ENCODE data around the gene ASB2. TPM values are rescaled to one million over a fixed set of nuclear protein-coding genes. Genes with fewer than 3 reads are reported as not detected.

The ASB2 gene
- total RNA-seq, 1 experiment from 2014 or later = 0.35 TPM

DNA sequence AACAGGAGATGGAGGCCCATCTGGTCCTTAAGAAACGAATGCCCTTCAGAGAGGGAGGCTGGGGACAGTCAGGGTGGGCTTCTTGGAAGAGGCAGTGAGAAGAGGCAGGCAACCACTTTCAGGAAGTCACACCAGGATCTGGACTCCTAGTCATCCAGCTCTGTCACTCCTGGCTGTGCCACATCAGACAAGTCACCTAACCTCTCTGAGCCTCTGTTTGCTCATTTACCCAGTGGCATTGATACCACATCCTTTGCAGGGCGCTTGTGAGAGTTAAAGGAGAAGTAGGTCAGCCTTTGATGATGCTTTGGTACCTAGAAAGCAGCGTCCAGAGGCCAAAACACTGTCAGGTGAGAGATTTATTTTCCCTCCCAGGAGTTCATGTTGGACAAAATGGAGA is 31.9 kb upstream of the ASB2 start:
- Histone ChIP-seq H3T11ph (ENCODE audit: low read length) (no peak overlapping the region), H3K4me2 (ENCODE audit: insufficient read depth, insufficient read length, low read length) (no peak overlapping the region), H3K23me2 (ENCODE audit: insufficient read length, low read depth, low read length, poor library complexity, severe bottlenecking) (no peaks in the 10 kb centered on the region), H3K4ac (ENCODE audit: low read depth, low read length) (no peak overlapping the region), H4K5ac (ENCODE audit: insufficient read length, low read depth, low read length) (no peak overlapping the region), H3K23ac (ENCODE audit: insufficient read length, low read depth, low read length) (no peak overlapping the region), H3K79me2 (ENCODE audit: insufficient read depth, low read length) (no peaks in the 10 kb centered on the region), H3K9ac (ENCODE audit: extremely low read depth, insufficient read length, low read length) (no peak overlapping the region), H2AFZ (ENCODE audit: low read length) (no peak overlapping the region), H3K56ac (ENCODE audit: insufficient read length, low read depth, low read length) (no peak overlapping the region), H2BK20ac (ENCODE audit: low read depth, low read length, poor library complexity, severe bottlenecking) (no peak overlapping the region), H2AK5ac (ENCODE audit: insufficient read length, low read length) (no peak overlapping the region), H4K8ac (replicated peaks; ENCODE audit: insufficient read length, low read depth, low read length) (no peak overlapping the region), H2BK5ac (ENCODE audit: insufficient read length, low read length) (no peak overlapping the region), H3K14ac (ENCODE audit: insufficient read depth, low read length) (no peak overlapping the region), H3K27ac (ENCODE audit: insufficient read length, low read depth, low read length) (no peak overlapping the region), H3K4me1 (ENCODE audit: insufficient read depth, low read length) (no peaks in the 10 kb centered on the region), H4K91ac (ENCODE audit: insufficient read length, low read depth, low read length) (no peak overlapping the region), H3K18ac (ENCODE audit: insufficient read length, low read depth, low read length) (no peak overlapping the region), H2BK15ac (ENCODE audit: low read depth, low read length) (no peak overlapping the region), H2BK12ac (ENCODE audit: insufficient read length, low read depth, low read length) (no peak overlapping the region), H2BK120ac (ENCODE audit: low read depth, low read length, poor library complexity, severe bottlenecking) (no peak overlapping the region), H3K27me3 (ENCODE audit: insufficient read depth, low read length) (no peaks in the 10 kb centered on the region), H3K9me3 (ENCODE audit: control insufficient read depth, low read depth, low read length) (no peaks in the 10 kb centered on the region), H3K79me1 (ENCODE audit: insufficient read depth, low read depth, low read length, poor library complexity, severe bottlenecking) (no peaks in the 10 kb centered on the region), H4K20me1 (ENCODE audit: control insufficient read depth, insufficient read depth, insufficient read length) (no peaks in the 10 kb centered on the region)
- Mint-ChIP-seq H3K27ac (no peak overlapping the region), H3K36me3 (ENCODE audit: insufficient read depth in 1 of 3, low read depth in 3 of 3) (no peaks in the 10 kb centered on the region), H3K27me3 (ENCODE audit: low read depth) (peaks cover 5% of the 10 kb centered on the region), H3K4me1 (peaks cover 3 to 17% of the 10 kb centered on the region in 2 experiments; a peak in 3 of 4 replicates), H3K4me3 (no peak overlapping the region), H3K9me3 (no peaks in the 10 kb centered on the region)
- DNase-seq = no peak
- WGBS (ENCODE audit: extremely low coverage, insufficient read length, low lambda C conversion rate) = no CpG with 5 or more reads among the region's 3 CpGs
- TF ChIP-seq, protein P1, sequence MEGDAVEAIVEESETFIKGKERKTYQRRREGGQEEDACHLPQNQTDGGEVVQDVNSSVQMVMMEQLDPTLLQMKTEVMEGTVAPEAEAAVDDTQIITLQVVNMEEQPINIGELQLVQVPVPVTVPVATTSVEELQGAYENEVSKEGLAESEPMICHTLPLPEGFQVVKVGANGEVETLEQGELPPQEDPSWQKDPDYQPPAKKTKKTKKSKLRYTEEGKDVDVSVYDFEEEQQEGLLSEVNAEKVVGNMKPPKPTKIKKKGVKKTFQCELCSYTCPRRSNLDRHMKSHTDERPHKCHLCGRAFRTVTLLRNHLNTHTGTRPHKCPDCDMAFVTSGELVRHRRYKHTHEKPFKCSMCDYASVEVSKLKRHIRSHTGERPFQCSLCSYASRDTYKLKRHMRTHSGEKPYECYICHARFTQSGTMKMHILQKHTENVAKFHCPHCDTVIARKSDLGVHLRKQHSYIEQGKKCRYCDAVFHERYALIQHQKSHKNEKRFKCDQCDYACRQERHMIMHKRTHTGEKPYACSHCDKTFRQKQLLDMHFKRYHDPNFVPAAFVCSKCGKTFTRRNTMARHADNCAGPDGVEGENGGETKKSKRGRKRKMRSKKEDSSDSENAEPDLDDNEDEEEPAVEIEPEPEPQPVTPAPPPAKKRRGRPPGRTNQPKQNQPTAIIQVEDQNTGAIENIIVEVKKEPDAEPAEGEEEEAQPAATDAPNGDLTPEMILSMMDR (conservative IDR thresholded peaks at IDR 0.05) = no peak
